H1 (cell line): ENCODE results near the gene DCUN1D2. TPM values are rescaled to one million over a fixed set of nuclear protein-coding genes. Genes with fewer than 3 reads are reported as not detected.

Experiments
- BRCA1 ChIP-seq: IDR thresholded peaks from 2 replicates; pipeline ENCODE4 v1.6.1; 2012; ENCODE audit warnings: low read depth, low read length, improper control_type of control experiment
- KDM1A ChIP-seq: fragments of 200-600, 300-600 bp; sonication (generic); IDR thresholded peaks from 2 replicates; pipeline ENCODE4 v1.7.1; 2016; ENCODE audit warnings: mild to moderate bottlenecking, low read length, borderline replicate concordance
- NRF1 ChIP-seq: IDR thresholded peaks from 2 replicates; pipeline ENCODE4 v1.6.1; 2011; ENCODE audit warnings: mild to moderate bottlenecking, low read depth, low read length, improper control_type of control experiment
- PHF8 ChIP-seq: fragments of 200-600 bp; sonication (generic); conservative IDR thresholded peaks from 2 replicates; pipeline ENCODE4 v1.7.1; 2012; ENCODE audit warnings: low read depth, mild to moderate bottlenecking, inconsistent platforms, low read length, moderate library complexity
- SIN3A ChIP-seq, 2 experiments: IDR thresholded peaks in 1 of 2; conservative IDR thresholded peaks in 1 of 2; 2 replicates each; pipeline ENCODE4 v1.6.1; 2011 to 2012; ENCODE audit warnings: low read length in 2 of 2, improper control_type of control experiment in 1 of 2, low read depth in 1 of 2, mild to moderate bottlenecking in 1 of 2
- SIRT6 ChIP-seq: IDR thresholded peaks from one replicate; pipeline ENCODE4 v1.7.1; 2012; ENCODE audit warnings: low read length, inconsistent platforms
- TEAD4 ChIP-seq: IDR thresholded peaks from 2 replicates; pipeline ENCODE4 v1.6.1; 2012; ENCODE audit warnings: low read depth, low read length, inconsistent platforms, mixed read lengths
- polyA plus RNA-seq, 7 experiments: library from polyadenylated mRNA; depleted of rRNA in 3 of 7; stranded (reverse) in 5 of 7; unstranded in 2 of 7; fragments of >200 nt in 5 of 7; fragments of 200-250 nt in 2 of 7; gene quantifications; 1 replicate in 5 of 7; 2 replicates in 1 of 7; 4 replicates in 1 of 7; pipeline versions ENCODE4 v1.2.1 to v1.2.3, GENCODE V29; 2011 to 2013; ENCODE audit warnings: missing spikeins in 2 of 7, mixed read lengths in 2 of 7
- total RNA-seq: library from RNA; stranded (reverse); fragmentation: NEBNext Ultra II Directional; extraction: Animal tissue kit (Norgen Biotek cat#: 25700); gene quantifications from 2 replicates; pipeline ENCODE4 v1.2.1, GENCODE V29; 2021

Gene DCUN1D2
- total and polyA plus RNA-seq, 2 of the 8 experiments (the other 6 are each of a cell fraction or from before 2014, with no cell fraction given), result 19.5 to 35.3 TPM

DNA sequence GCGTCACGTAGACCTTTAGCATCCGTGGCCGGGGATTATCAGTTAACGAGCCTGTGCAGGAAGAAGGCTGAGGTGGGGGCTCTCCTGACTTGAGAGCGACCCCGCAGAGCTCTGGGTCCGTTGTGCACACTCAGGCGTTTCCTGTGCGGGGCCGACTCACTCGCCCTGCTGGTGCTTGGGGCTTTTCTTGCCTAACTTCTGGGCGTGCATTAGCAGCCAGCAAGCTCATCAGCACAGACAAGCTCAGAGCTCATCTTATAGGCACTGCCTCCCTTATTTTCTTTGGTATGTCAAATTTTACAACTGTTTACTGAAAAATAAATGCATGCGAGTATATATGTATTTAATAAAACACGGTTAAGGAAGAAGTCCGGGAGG lies 60.9 kb downstream of the DCUN1D2 start (continued):
- TF ChIP-seq PHF8, result no peak
- no peak for TF ChIP-seq NRF1
- TF ChIP-seq SIRT6, result no peak
- no peak for TF ChIP-seq BRCA1
- no peak for TF ChIP-seq TEAD4
- TF ChIP-seq SIN3A (conservative IDR thresholded peaks at IDR 0.05 in 1 of 2, IDR thresholded peaks at IDR 0.05 in 1 of 2; ENCODE audit: low read depth in 1 of 2, low read length in 2 of 2), result no peak
- no peak for TF ChIP-seq KDM1A
- TF ChIP-seq, all 59 proteins: peak for 0
